H1 (cell line): ENCODE results near the gene IDH3A. TPM values are rescaled to one million over a fixed set of nuclear protein-coding genes. Genes with fewer than 3 reads are reported as not detected.

ENCODE experiments used
- CTCF ChIA-PET: fragments of 300-600 bp; sonication (Branson Sonifier 250); formaldehyde crosslinking; loops from one replicate; lab custom pipeline; 2021; ENCODE audit not compliant: partially characterized antibody; lab: Charles Lee
- POLR2A ChIA-PET: fragments of 300-600 bp; sonication (Branson Sonifier 250); formaldehyde crosslinking; loops from one replicate; lab custom pipeline; 2021; ENCODE audit warnings: inconsistent platforms; ENCODE audit not compliant: partially characterized antibody; lab: Charles Lee
- DNase-seq, 2 experiments: peaks; one replicate each; pipeline versions ENCODE4 v3.0.0 to v3.0.0-alpha.2; 2010 to 2022; ENCODE audit warnings: low spot score in 2 of 2, low read depth in 1 of 2, mixed read lengths in 1 of 2
- FAIRE-seq: peaks from 2 replicates; lab custom pipeline; 2011; peaks lifted over from hg19 to GRCh38; lab: Jason Lieb, UNC
- H2AFZ ChIP-seq: 2 replicates; pipeline ENCODE4 v1.8.1; 2012; ENCODE audit warnings: low read length, inconsistent platforms
- H2AK5ac ChIP-seq: 2 replicates; pipeline ENCODE4 v1.6.1; 2013; ENCODE audit warnings: low read depth, low read length
- H2BK120ac ChIP-seq: replicated peaks from 2 replicates; pipeline ENCODE3; 2013; ENCODE audit warnings: low read depth, low read length, inconsistent platforms
- H2BK12ac ChIP-seq: 2 replicates; pipeline ENCODE4 v1.6.1; 2013; ENCODE audit warnings: low read depth, low read length
- H2BK15ac ChIP-seq: 2 replicates; pipeline ENCODE4 v1.6.1; 2013; ENCODE audit warnings: low read length
- H2BK20ac ChIP-seq: 2 replicates; pipeline ENCODE4 v1.6.1; 2013; ENCODE audit warnings: low read length
- H2BK5ac ChIP-seq: 2 replicates; pipeline ENCODE4 v1.6.1; 2013; ENCODE audit warnings: low read depth, low read length
- H3K14ac ChIP-seq: 2 replicates; pipeline ENCODE4 v1.6.1; 2013; ENCODE audit warnings: inconsistent platforms; ENCODE audit not compliant: insufficient read length
- H3K18ac ChIP-seq: 2 replicates; pipeline ENCODE4 v1.6.1; 2013; ENCODE audit warnings: low read length; ENCODE audit errors: extremely low read depth
- H3K23ac ChIP-seq: 2 replicates; pipeline ENCODE4 v1.6.1; 2013; ENCODE audit warnings: inconsistent platforms; ENCODE audit not compliant: insufficient read length
- H3K23me2 ChIP-seq: 2 replicates; pipeline ENCODE4 v1.6.1; 2013; ENCODE audit warnings: low read depth, low read length
- H3K27ac ChIP-seq: 2 replicates; pipeline ENCODE4 v1.6.1; 2011; ENCODE audit warnings: low read depth, low read length, inconsistent platforms
- H3K27me3 ChIP-seq, 4 experiments: replicated peaks in 1 of 4; 1 replicate in 1 of 4; 2 replicates in 3 of 4; pipeline versions ENCODE4 v1.6.1 to v1.8.1; 2011 to 2013; ENCODE audit warnings: low read length in 3 of 4, mild to moderate bottlenecking in 3 of 4, inconsistent platforms in 2 of 4, mixed read lengths in 2 of 4, moderate library complexity in 1 of 4; ENCODE audit not compliant: control insufficient read depth in 3 of 4, insufficient read depth in 3 of 4; ENCODE audit errors: extremely low read depth in 1 of 4
- H3K36me3 ChIP-seq, 4 experiments: 2 replicates each; pipeline versions ENCODE4 v1.6.1 to v1.8.1; 2011 to 2013; ENCODE audit warnings: mild to moderate bottlenecking in 4 of 4, low read length in 3 of 4, moderate library complexity in 2 of 4, control low read depth in 1 of 4, inconsistent platforms in 1 of 4; ENCODE audit not compliant: insufficient read depth in 4 of 4, control insufficient read depth in 2 of 4
- H3K4ac ChIP-seq: replicated peaks from 2 replicates; pipeline ENCODE3; 2013; ENCODE audit warnings: low read length, low read depth, mixed read lengths, inconsistent platforms; ENCODE audit not compliant: insufficient read length
- H3K4me1 ChIP-seq, 4 experiments: replicated peaks in 1 of 4; 1 replicate in 1 of 4; 2 replicates in 3 of 4; pipeline versions ENCODE4 v1.6.1 to v1.8.1; 2011 to 2013; ENCODE audit warnings: low read length in 3 of 4, inconsistent platforms in 2 of 4, mixed read lengths in 1 of 4; ENCODE audit not compliant: insufficient read depth in 4 of 4, control insufficient read depth in 3 of 4
- H3K4me2 ChIP-seq, 2 experiments: 2 replicates each; pipeline versions ENCODE4 v1.6.1 to v1.8.1; 2011 to 2013; ENCODE audit warnings: low read depth in 2 of 2, low read length in 2 of 2, control low read depth in 1 of 2, inconsistent platforms in 1 of 2, mild to moderate bottlenecking in 1 of 2; ENCODE audit not compliant: insufficient read depth in 1 of 2
- H3K4me3 ChIP-seq, 4 experiments: fragments of 200-600, 300-600 bp in 1 of 4; sonication (generic), shearing (Covaris generic), sonication (Bioruptor Twin) in 1 of 4; 2 replicates each; pipeline versions ENCODE4 v1.5.1 to v1.8.1; 2011 to 2016; ENCODE audit warnings: low read length in 4 of 4, low read depth in 3 of 4, control low read depth in 2 of 4, inconsistent platforms in 2 of 4, mild to moderate bottlenecking in 2 of 4, mixed read lengths in 1 of 4, moderate library complexity in 1 of 4; ENCODE audit not compliant: insufficient read depth in 2 of 4; ENCODE audit errors: extremely low read depth in 1 of 4
- H3K56ac ChIP-seq: replicated peaks from 2 replicates; pipeline ENCODE3; 2013; ENCODE audit warnings: low read depth, mild to moderate bottlenecking, mixed read lengths, low read length, inconsistent platforms; ENCODE audit not compliant: insufficient read length
- H3K79me1 ChIP-seq: 2 replicates; pipeline ENCODE4 v1.6.1; 2013; ENCODE audit warnings: low read depth, low read length, control low read depth
- H3K79me2 ChIP-seq, 2 experiments: 2 replicates each; pipeline versions ENCODE4 v1.6.1 to v1.8.1; 2012 to 2013; ENCODE audit warnings: low read length in 2 of 2, mild to moderate bottlenecking in 2 of 2, inconsistent platforms in 1 of 2; ENCODE audit not compliant: insufficient read depth in 2 of 2, control insufficient read depth in 1 of 2
- H3K9ac ChIP-seq, 4 experiments: replicated peaks in 1 of 4; 1 replicate in 1 of 4; 2 replicates in 3 of 4; pipeline versions ENCODE4 v1.6.1 to v1.8.1; 2011 to 2013; ENCODE audit warnings: low read depth in 3 of 4, low read length in 3 of 4, control low read depth in 2 of 4, mild to moderate bottlenecking in 2 of 4, moderate library complexity in 2 of 4, inconsistent platforms in 1 of 4; ENCODE audit errors: extremely low read depth in 1 of 4
- H3K9me3 ChIP-seq, 2 experiments: 2 replicates each; pipeline versions ENCODE4 v1.6.1 to v1.8.1; 2012 to 2013; ENCODE audit warnings: mild to moderate bottlenecking in 2 of 2, moderate library complexity in 2 of 2, control low read depth in 1 of 2, inconsistent platforms in 1 of 2, low read depth in 1 of 2, low read length in 1 of 2, mixed read lengths in 1 of 2; ENCODE audit not compliant: insufficient read depth in 2 of 2
- H4K20me1 ChIP-seq, 2 experiments: replicated peaks in 1 of 2; 2 replicates each; pipeline versions ENCODE3 to v1.8.1; 2011 to 2013; ENCODE audit warnings: inconsistent platforms in 2 of 2, low read length in 2 of 2, mild to moderate bottlenecking in 1 of 2; ENCODE audit not compliant: insufficient read depth in 2 of 2, control insufficient read depth in 1 of 2
- H4K5ac ChIP-seq: 2 replicates; pipeline ENCODE4 v1.6.1; 2013; ENCODE audit warnings: low read length, low read depth, mixed read lengths, inconsistent platforms; ENCODE audit not compliant: insufficient read length
- H4K8ac ChIP-seq: 2 replicates; pipeline ENCODE4 v1.8.0; 2013; ENCODE audit warnings: mild to moderate bottlenecking, moderate library complexity, low read length, inconsistent platforms; ENCODE audit not compliant: insufficient read depth; ENCODE audit errors: extremely low read depth
- H4K91ac ChIP-seq: replicated peaks from 2 replicates; pipeline ENCODE3; 2013; ENCODE audit warnings: low read length, mixed read lengths, inconsistent platforms; ENCODE audit not compliant: insufficient read length
- FOSL1 ChIP-seq: IDR thresholded peaks from 2 replicates; pipeline ENCODE4 v1.6.1; 2011; ENCODE audit warnings: mild to moderate bottlenecking, low read depth, low read length, moderate library complexity; ENCODE audit not compliant: insufficient read depth
- JUND ChIP-seq: IDR thresholded peaks from 2 replicates; pipeline ENCODE4 v1.6.1; 2011; ENCODE audit warnings: mild to moderate bottlenecking, improper control_type of control experiment, low read length
- KDM5A ChIP-seq: fragments of 200-600 bp; IDR thresholded peaks from 2 replicates; pipeline ENCODE4 v1.7.1; 2012; ENCODE audit warnings: mild to moderate bottlenecking, low read length, inconsistent platforms, mixed read lengths
- SIN3A ChIP-seq, 2 experiments: IDR thresholded peaks in 1 of 2; conservative IDR thresholded peaks in 1 of 2; 2 replicates each; pipeline ENCODE4 v1.6.1; 2011 to 2012; ENCODE audit warnings: low read length in 2 of 2, improper control_type of control experiment in 1 of 2, low read depth in 1 of 2, mild to moderate bottlenecking in 1 of 2
- TCF12 ChIP-seq: IDR thresholded peaks from 2 replicates; pipeline ENCODE4 v1.6.1; 2011; ENCODE audit warnings: low read depth, mild to moderate bottlenecking, low read length
- WGBS, 2 experiments: shearing (Covaris generic) in 1 of 2; methylation state at CpG; one replicate each; pipeline versions ENCODE4 v1.1.6 to v1.1.7; 2013 to 2015; ENCODE audit warnings: low lambda C conversion rate in 2 of 2, mixed read lengths in 2 of 2, inconsistent platforms in 1 of 2, low coverage in 1 of 2, missing lambda C conversion rate in 1 of 2; ENCODE audit not compliant: insufficient replicate concordance in 2 of 2, insufficient coverage in 1 of 2, insufficient read length in 1 of 2; ENCODE audit errors: extremely low coverage in 1 of 2, missing lambda C conversion rate in 1 of 2; 5-methylcytosine and 5-hydroxymethylcytosine counted together
- polyA plus RNA-seq, 7 experiments: library from polyadenylated mRNA; depleted of rRNA in 3 of 7; stranded (reverse) in 5 of 7; unstranded in 2 of 7; fragments of >200 nt in 5 of 7; fragments of 200-250 nt in 2 of 7; gene quantifications; 1 replicate in 5 of 7; 2 replicates in 1 of 7; 4 replicates in 1 of 7; pipeline versions ENCODE4 v1.2.1 to v1.2.3, GENCODE V29; 2011 to 2013; ENCODE audit warnings: missing spikeins in 2 of 7, mixed read lengths in 2 of 7
- total RNA-seq: library from RNA; stranded (reverse); fragmentation: NEBNext Ultra II Directional; extraction: Animal tissue kit (Norgen Biotek cat#: 25700); gene quantifications from 2 replicates; pipeline ENCODE4 v1.2.1, GENCODE V29; 2021

IDH3A gene
- total and polyA plus RNA-seq, 2 of the 8 experiments (the other 6 are each of a cell fraction or from before 2014, with no cell fraction given): 23.4 to 36.8 TPM

DNA sequence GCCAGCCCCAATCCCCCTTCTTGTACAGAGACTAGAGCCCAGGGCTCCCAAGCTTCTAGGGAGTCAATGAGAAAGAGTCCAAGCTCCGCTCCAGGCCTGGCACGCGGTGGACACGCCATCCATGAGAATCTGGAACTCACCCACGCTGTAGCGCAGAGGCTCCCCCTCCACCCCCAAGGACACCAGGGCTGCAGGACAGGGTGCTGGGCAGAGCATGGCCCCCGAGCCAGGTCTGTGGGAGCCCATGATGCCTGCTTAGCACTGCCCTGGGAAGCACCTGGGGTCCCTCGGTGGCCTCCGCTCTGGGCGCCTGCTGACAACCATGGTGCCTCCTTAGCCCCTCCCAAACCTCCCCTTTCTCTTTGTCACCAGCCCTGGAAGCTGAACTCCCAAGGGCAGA lies 56.7 kb downstream of the IDH3A start:
- no peak overlapping the region for H3K23ac ChIP-seq
- no peaks in the 10 kb centered on the region; the same call in 1 of the 2 replicates for H3K79me1 ChIP-seq
- H3K9ac ChIP-seq: no peak overlapping the region
- H3K27me3 ChIP-seq: no peaks in the 10 kb centered on the region
- H3K4me1 ChIP-seq: no peaks in the 10 kb centered on the region; a peak in 1 of 7 replicates
- H2BK20ac ChIP-seq: no peak overlapping the region
- H2BK5ac ChIP-seq: no peak overlapping the region
- H3K9me3 ChIP-seq: no peaks in the 10 kb centered on the region
- no peak overlapping the region for H2AFZ ChIP-seq
- no peak overlapping the region for H3K4ac ChIP-seq
- H4K8ac ChIP-seq: no peak overlapping the region
- no peak overlapping the region for H3K27ac ChIP-seq
- no peak overlapping the region for H3K18ac ChIP-seq
- no peak overlapping the region for H3K4me3 ChIP-seq
- H2BK120ac ChIP-seq: no peak overlapping the region
- H4K5ac ChIP-seq: no peak overlapping the region
- no peak overlapping the region for H2BK15ac ChIP-seq
- WGBS, 2 experiments: 92% methylated on average over 8 of the region's 10 CpGs; no CpG with 5 or more reads in 1 of the 2 experiments
- POLR2A ChIA-PET: interaction anchor here (0.9 kb wide), 1 partner anchor 30 kb away, joined by 3 read pairs; no protein-coding TSS in a partner anchor
- H2BK12ac ChIP-seq: no peak overlapping the region
- no peak overlapping the region for H3K4me2 ChIP-seq
- H3K36me3 ChIP-seq: no peaks in the 10 kb centered on the region
- H2AK5ac ChIP-seq: no peak overlapping the region
- no peak overlapping the region for H4K91ac ChIP-seq
- H3K23me2 ChIP-seq: no peaks in the 10 kb centered on the region
- H3K14ac ChIP-seq: no peak overlapping the region
- TF ChIP-seq KDM5A (no peak), JUND (no peak), TCF12 (no peak), SIN3A (conservative IDR thresholded peaks at IDR 0.05 in 1 of 2, IDR thresholded peaks at IDR 0.05 in 1 of 2; ENCODE audit: low read depth in 1 of 2, low read length in 2 of 2) (no peak), FOSL1 (no peak)
- no peaks in the 10 kb centered on the region for H4K20me1 ChIP-seq
- DNase-seq: peak in 1 of 2 experiments; percentile 41
- no peaks in the 10 kb centered on the region for H3K79me2 ChIP-seq
- no peak overlapping the region for H3K56ac ChIP-seq
- CTCF ChIA-PET: interaction anchor here (0.7 to 8.1 kb wide), 12 partner anchors 10 to 102 kb away, joined by 3 to 89 read pairs (median 4); partner anchors contain the start of gene ACSBG1
- no peak for FAIRE-seq
